HUES48 (cell line): ENCODE data around the gene CSPG4.

Source experiments
- H3K27ac ChIP-seq: one replicate; pipeline ENCODE4 v1.7.0; 2013; ENCODE audit warnings: low read depth, low read length, inconsistent platforms
- H3K27me3 ChIP-seq: 2 replicates; pipeline ENCODE4 v1.6.1; 2013; ENCODE audit warnings: mild to moderate bottlenecking, low read length; ENCODE audit not compliant: control insufficient read depth, insufficient read depth
- H3K36me3 ChIP-seq: 2 replicates; pipeline ENCODE4 v1.6.1; 2013; ENCODE audit warnings: low read length; ENCODE audit not compliant: control insufficient read depth, insufficient read depth
- H3K4me1 ChIP-seq: 2 replicates; pipeline ENCODE4 v1.6.1; 2013; ENCODE audit warnings: mild to moderate bottlenecking, low read length; ENCODE audit not compliant: control insufficient read depth, insufficient read depth
- H3K4me3 ChIP-seq: 2 replicates; pipeline ENCODE4 v1.5.1; 2013; ENCODE audit warnings: mild to moderate bottlenecking, low read depth, low read length
- H3K9ac ChIP-seq: 2 replicates; pipeline ENCODE4 v1.6.1; 2013; ENCODE audit warnings: mild to moderate bottlenecking, low read depth, low read length, moderate library complexity
- H3K9me3 ChIP-seq: 2 replicates; pipeline ENCODE4 v1.6.1; 2013; ENCODE audit warnings: low read length; ENCODE audit not compliant: control insufficient read depth, insufficient read depth

The CSPG4 gene

GRCh38 chr15:75647370-75648155 is 65.1 kb downstream of the CSPG4 start, which contains the start of gene SNX33:
TSS of gene SNX33 (plus strand) at chr15:75647912. CDS start at chr15:75649103, 1,191 bp downstream.
- H3K27me3 ChIP-seq, result peaks cover 13% of the 10 kb centered on the region
- H3K36me3 ChIP-seq, result peaks cover 18% of the 10 kb centered on the region
- peak within 1 kb of the TSS; percentile 76 for H3K9ac ChIP-seq
- H3K27ac ChIP-seq, result peak within 1 kb of the TSS; percentile 99
- peaks cover 32% of the 10 kb centered on the region for H3K4me1 ChIP-seq
- H3K9me3 ChIP-seq, result no peaks in the 10 kb centered on the region
- peak within 1 kb of the TSS; percentile 67 for H3K4me3 ChIP-seq

GRCh38 chr15:75646944-75647364 is 65.7 kb downstream of the CSPG4 start:
- Histone ChIP-seq H3K4me1 (peaks cover 32% of the 10 kb centered on the region), H3K27ac (peak overlapping the region; percentile 99), H3K27me3 (peaks cover 13% of the 10 kb centered on the region), H3K4me3 (peak overlapping the region; percentile 67), H3K9ac (peak overlapping the region; percentile 76; the same call in 1 of the 2 replicates), H3K9me3 (no peaks in the 10 kb centered on the region), H3K36me3 (peaks cover 18% of the 10 kb centered on the region)

- peaks cover 18% of the 10 kb centered on the region for H3K36me3 ChIP-seq
- peaks cover 13% of the 10 kb centered on the region for H3K27me3 ChIP-seq
- H3K4me3 ChIP-seq, result peak overlapping the region; percentile 67
- no peak overlapping the region for H3K27ac ChIP-seq
- H3K4me1 ChIP-seq, result peaks cover 26% of the 10 kb centered on the region
- H3K9ac ChIP-seq, result no peak overlapping the region
- no peaks in the 10 kb centered on the region for H3K9me3 ChIP-seq
Observed at GRCh38 chr15:75646112-75646943, 66.3 kb downstream of the CSPG4 start.

GRCh38 chr15:75644376-75644775 is 68.3 kb downstream of the CSPG4 start:
- no peak overlapping the region for H3K27ac ChIP-seq

GRCh38 chr15:75641603-75642002 is 71.0 kb downstream of the CSPG4 start:
- H3K36me3 ChIP-seq, result no peaks in the 10 kb centered on the region; the same call in 1 of the 2 replicates
- H3K27me3 ChIP-seq, result peaks cover 9% of the 10 kb centered on the region
- H3K9ac ChIP-seq, result no peak overlapping the region
- no peak overlapping the region for H3K27ac ChIP-seq
- H3K9me3 ChIP-seq, result no peaks in the 10 kb centered on the region
- peaks cover 13% of the 10 kb centered on the region for H3K4me1 ChIP-seq
- no peak overlapping the region for H3K4me3 ChIP-seq

More at GRCh38 chr15:75644376-75644775, 68.3 kb downstream of the CSPG4 start:
- H3K27me3 ChIP-seq, result peaks cover 13% of the 10 kb centered on the region
- H3K4me1 ChIP-seq, result peaks cover 12% of the 10 kb centered on the region
- H3K36me3 ChIP-seq, result 0 out of 2 replicates have a peak, but pooled peaks cover under 1% of the 10 kb centered on the region
- H3K4me3 ChIP-seq, result no peak overlapping the region
- no peaks in the 10 kb centered on the region for H3K9me3 ChIP-seq
- H3K9ac ChIP-seq, result no peak overlapping the region

- no peak overlapping the region for H3K27ac ChIP-seq
- H3K4me3 ChIP-seq, result peak overlapping the region; percentile 88
- H3K9ac ChIP-seq, result no peak overlapping the region
Observed at GRCh38 chr15:75641179-75641503, 71.5 kb downstream of the CSPG4 start.

GRCh38 chr15:75640483-75641178 is 72.0 kb downstream of the CSPG4 start:
- peak overlapping the region; percentile 88 for H3K4me3 ChIP-seq
- H3K9ac ChIP-seq, result peak overlapping the region; percentile 74
- H3K36me3 ChIP-seq, result no peaks in the 10 kb centered on the region; the same call in 1 of the 2 replicates
- H3K27me3 ChIP-seq, result no peaks in the 10 kb centered on the region
- H3K27ac ChIP-seq, result peak overlapping the region; percentile 98
- peaks cover 13% of the 10 kb centered on the region for H3K4me1 ChIP-seq
- H3K9me3 ChIP-seq, result no peaks in the 10 kb centered on the region

More at GRCh38 chr15:75641179-75641503, 71.5 kb downstream of the CSPG4 start:
- peaks cover 4% of the 10 kb centered on the region for H3K27me3 ChIP-seq
- H3K36me3 ChIP-seq, result no peaks in the 10 kb centered on the region; the same call in 1 of the 2 replicates
- H3K9me3 ChIP-seq, result no peaks in the 10 kb centered on the region
- peaks cover 13% of the 10 kb centered on the region for H3K4me1 ChIP-seq

- H3K4me1 ChIP-seq, result peaks cover 13% of the 10 kb centered on the region
- H3K36me3 ChIP-seq, result no peaks in the 10 kb centered on the region; the same call in 1 of the 2 replicates
- H3K4me3 ChIP-seq, result peak within 1 kb of the TSS; percentile 88
- H3K9ac ChIP-seq, result peak within 1 kb of the TSS; percentile 96
- peak within 1 kb of the TSS; percentile 98 for H3K27ac ChIP-seq
- H3K9me3 ChIP-seq, result no peaks in the 10 kb centered on the region
- H3K27me3 ChIP-seq, result no peaks in the 10 kb centered on the region
Observed at GRCh38 chr15:75639709-75640482, 72.8 kb downstream of the CSPG4 start, which contains the start of gene IMP3. TSS of gene IMP3 (minus strand) at chr15:75640224. CDS start at chr15:75640168, 56 bp downstream.

- H3K9ac ChIP-seq, result peak overlapping the region; percentile 96
- H3K4me1 ChIP-seq, result peaks cover 17% of the 10 kb centered on the region
- H3K9me3 ChIP-seq, result no peaks in the 10 kb centered on the region
- H3K27me3 ChIP-seq, result no peaks in the 10 kb centered on the region
- H3K36me3 ChIP-seq, result no peaks in the 10 kb centered on the region; the same call in 1 of the 2 replicates
- H3K27ac ChIP-seq, result peak overlapping the region; percentile 98
- peak overlapping the region; percentile 88 for H3K4me3 ChIP-seq
Observed at GRCh38 chr15:75639191-75639708, 73.4 kb downstream of the CSPG4 start.
